ENCODE data around the gene CHAMP1.
"Not testable (repeated sequence)": the region's sequence is repeated elsewhere in the genome, so short reads cannot be mapped to it uniquely, and the experiment has no call there.

The CHAMP1 gene

DNA sequence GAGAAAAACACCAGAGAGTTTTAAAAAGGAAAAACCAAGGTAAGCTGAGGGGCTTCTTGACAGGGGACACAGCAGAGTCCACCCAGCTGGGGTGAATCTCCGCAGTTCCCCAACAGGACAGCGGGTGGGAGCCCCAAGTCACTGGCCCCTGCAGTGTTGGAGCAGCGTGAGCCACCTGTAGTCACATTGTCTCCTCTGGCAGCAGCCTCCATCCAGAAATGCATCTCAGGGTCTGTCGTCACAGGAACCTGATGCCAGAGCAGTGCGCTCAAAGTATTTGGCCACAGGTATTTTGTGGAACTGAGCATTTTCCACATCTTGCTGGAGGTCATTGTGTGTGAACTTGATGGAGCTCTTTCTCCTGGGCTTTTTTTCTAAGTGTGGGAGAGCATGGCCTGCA lies 24.7 kb downstream of the CHAMP1 start:
- TF ChIP-seq, protein P1, sequence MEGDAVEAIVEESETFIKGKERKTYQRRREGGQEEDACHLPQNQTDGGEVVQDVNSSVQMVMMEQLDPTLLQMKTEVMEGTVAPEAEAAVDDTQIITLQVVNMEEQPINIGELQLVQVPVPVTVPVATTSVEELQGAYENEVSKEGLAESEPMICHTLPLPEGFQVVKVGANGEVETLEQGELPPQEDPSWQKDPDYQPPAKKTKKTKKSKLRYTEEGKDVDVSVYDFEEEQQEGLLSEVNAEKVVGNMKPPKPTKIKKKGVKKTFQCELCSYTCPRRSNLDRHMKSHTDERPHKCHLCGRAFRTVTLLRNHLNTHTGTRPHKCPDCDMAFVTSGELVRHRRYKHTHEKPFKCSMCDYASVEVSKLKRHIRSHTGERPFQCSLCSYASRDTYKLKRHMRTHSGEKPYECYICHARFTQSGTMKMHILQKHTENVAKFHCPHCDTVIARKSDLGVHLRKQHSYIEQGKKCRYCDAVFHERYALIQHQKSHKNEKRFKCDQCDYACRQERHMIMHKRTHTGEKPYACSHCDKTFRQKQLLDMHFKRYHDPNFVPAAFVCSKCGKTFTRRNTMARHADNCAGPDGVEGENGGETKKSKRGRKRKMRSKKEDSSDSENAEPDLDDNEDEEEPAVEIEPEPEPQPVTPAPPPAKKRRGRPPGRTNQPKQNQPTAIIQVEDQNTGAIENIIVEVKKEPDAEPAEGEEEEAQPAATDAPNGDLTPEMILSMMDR (IDR thresholded peaks at IDR 0.05; ENCODE audit: insufficient read depth, low read length, poor library complexity, severe bottlenecking) = no peak
- H3K36me3 ChIP-seq (ENCODE audit: control insufficient read depth, insufficient read depth, low read length) = no peaks in the 10 kb centered on the region

DNA sequence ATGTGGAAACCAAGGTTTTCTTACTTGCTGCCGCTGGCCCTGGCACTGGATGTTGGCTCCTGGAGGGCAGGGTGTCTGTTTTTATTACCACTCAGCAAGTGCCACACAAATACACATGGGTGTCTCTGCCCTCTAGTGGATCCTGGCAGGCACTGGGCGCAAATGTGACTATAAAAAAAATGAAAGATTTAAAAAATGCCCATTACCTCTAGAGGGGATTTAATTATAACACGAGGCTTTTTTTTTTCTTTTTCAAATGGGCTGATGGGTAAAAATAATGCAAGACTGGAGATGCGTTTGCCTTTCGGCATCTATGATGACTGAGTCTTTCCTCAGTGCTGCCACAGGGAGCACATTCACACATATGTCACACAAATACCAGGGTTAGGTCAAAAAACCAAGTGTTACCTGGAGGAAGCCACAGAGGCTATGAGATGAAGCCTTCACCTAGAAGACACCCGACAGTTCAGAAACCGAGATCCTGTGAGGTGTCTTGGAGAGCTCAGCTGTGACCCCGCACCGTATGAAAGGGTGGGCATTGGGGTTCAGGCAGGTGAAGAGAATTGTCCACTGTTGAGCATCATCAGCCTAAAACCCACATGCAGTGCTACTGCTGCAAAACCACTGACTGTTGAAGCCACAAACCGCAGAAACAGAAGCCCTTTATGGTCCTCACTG lies 25.7 kb downstream of the CHAMP1 start:
- DNase-seq (ENCODE audit: extremely low read depth, insufficient read length) = no peak
- Histone ChIP-seq H3K4me3 (replicated peaks; ENCODE audit: low read depth, low read length) (no peak overlapping the region), H3K36me3 (ENCODE audit: control insufficient read depth, insufficient read depth, low read length) (no peaks in the 10 kb centered on the region), H3K27me3 (replicated peaks; ENCODE audit: control insufficient read depth, insufficient read depth, low read length) (no peaks in the 10 kb centered on the region)
- TF ChIP-seq, protein P1 (IDR thresholded peaks at IDR 0.05; ENCODE audit: insufficient read depth, low read length, poor library complexity, severe bottlenecking) = peak; percentile 81

More for the DNA sequence above, 24.7 kb downstream of the CHAMP1 start:
- Histone ChIP-seq H3K27me3 (replicated peaks; ENCODE audit: control insufficient read depth, insufficient read depth, low read length) (no peaks in the 10 kb centered on the region), H3K4me3 (replicated peaks; ENCODE audit: low read depth, low read length) (no peak overlapping the region)
- no peak for DNase-seq (ENCODE audit: extremely low read depth, insufficient read length)

DNA sequence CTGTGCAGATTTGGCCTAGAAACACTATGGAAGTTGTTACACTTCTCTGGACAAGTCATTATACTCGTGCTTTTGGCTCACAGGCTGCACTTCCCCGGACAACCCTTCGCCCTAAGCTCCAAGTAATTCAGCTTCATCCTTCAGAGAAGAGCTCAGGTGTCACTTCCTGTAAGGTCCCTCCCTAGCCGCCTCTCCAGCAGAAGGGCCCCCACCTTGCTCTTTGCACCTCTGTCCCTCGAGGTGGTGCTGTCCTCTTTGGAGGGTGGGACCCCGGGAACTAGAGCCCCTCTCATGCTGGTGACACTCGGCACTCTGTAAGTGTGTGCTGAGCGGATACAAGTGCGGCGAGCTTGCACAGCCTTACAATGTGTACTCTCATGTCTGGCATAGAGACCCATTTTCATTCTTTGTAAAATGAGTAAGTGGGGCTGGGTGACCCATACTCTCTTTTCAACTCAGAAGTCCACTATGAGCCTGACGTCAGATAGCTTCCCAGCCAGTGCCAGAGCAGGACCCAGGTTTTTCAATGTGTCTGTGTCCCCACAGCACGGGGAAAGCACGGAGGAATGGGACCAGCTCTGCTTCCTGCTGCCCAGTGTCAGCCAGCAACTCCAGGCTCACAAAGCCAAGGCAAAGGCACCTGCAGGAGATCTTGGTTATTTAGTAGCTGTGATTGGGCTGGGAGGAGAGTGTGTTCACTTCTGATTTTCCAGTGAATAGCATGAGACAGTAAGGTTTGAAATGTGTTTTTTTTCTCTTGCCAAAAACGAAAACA lies 26.9 kb downstream of the CHAMP1 start:
- H3K27me3 ChIP-seq (replicated peaks; ENCODE audit: control insufficient read depth, insufficient read depth, low read length) = no peaks in the 10 kb centered on the region
- no peak for DNase-seq (ENCODE audit: extremely low read depth, insufficient read length)
- no peak overlapping the region for H3K4me3 ChIP-seq (replicated peaks; ENCODE audit: low read depth, low read length)
- no peaks in the 10 kb centered on the region for H3K36me3 ChIP-seq (ENCODE audit: control insufficient read depth, insufficient read depth, low read length)
- TF ChIP-seq, protein P1 (IDR thresholded peaks at IDR 0.05; ENCODE audit: insufficient read depth, low read length, poor library complexity, severe bottlenecking) = no peak

DNA sequence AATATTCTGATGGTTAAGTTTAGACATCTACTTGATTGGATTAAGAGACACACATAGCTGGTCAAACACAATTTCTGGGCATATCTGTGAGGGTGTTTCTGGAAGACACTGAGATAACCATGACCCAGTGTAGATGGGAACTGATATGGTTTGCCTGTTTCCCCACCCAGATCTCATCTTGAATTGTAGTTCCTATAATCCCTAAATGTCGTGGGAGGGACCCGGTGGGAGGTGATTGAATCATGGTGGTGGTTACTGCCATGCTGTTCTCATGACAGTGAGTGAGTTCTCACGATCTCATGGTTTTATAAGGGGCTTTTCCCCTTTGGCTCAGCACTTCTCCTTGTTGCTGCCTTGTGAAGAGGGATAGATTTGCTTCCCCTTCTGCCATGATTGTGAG lies 33.0 kb downstream of the CHAMP1 start:
- H3K36me3 ChIP-seq (ENCODE audit: control insufficient read depth, insufficient read depth, low read length); DNase-seq (ENCODE audit: extremely low read depth, insufficient read length); H3K4me3 ChIP-seq (replicated peaks; ENCODE audit: low read depth, low read length); H3K27me3 ChIP-seq (replicated peaks; ENCODE audit: control insufficient read depth, insufficient read depth, low read length): not testable (repeated sequence)

DNA sequence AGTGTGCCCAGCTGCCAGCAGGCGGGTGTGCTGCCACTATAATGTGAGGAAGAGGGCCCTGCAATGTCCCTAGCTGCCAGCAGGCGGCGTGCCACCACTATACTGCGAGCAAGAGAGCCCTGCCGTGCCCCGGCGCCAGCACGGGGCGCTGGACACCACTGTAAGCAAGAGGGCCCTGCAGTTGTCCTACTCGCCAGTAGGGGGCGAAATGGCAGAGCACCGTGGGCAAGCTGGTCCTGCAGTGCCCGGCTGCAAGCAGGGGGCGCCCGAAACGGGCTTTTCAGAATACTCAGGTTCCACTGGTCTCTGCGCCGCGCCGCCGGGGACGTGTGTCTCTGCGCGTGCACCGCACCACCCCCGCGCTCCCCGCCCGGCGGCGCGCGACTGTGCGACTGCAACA lies 38.5 kb downstream of the CHAMP1 start:
- not testable (repeated sequence) for DNase-seq (ENCODE audit: extremely low read depth, insufficient read length); H3K4me3 ChIP-seq (replicated peaks; ENCODE audit: low read depth, low read length); H3K36me3 ChIP-seq (ENCODE audit: control insufficient read depth, insufficient read depth, low read length); H3K27me3 ChIP-seq (replicated peaks; ENCODE audit: control insufficient read depth, insufficient read depth, low read length)
- TF ChIP-seq, protein P1 (IDR thresholded peaks at IDR 0.05; ENCODE audit: insufficient read depth, low read length, poor library complexity, severe bottlenecking) = peak; percentile 24

DNA sequence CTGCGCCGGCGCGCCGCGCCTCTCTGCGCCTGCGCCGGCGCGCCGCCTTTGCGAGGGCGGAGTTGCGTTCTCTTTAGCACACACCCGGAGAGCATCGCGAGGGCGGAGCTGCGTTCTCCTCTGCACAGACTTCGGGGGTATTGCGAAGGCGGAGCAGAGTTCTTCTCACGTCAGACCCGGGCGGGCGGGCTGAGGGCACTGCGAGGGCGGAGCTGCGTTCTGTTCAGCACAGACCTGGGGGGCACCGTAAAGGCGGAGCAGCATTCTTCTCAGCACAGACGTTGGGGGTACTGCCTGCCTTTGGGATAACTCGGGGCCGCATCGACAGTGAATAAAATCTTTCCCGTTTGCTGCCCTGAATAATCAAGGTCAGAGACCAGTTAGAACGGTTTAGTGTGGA lies 39.1 kb downstream of the CHAMP1 start:
- not testable (repeated sequence) for H3K36me3 ChIP-seq (ENCODE audit: control insufficient read depth, insufficient read depth, low read length); DNase-seq (ENCODE audit: extremely low read depth, insufficient read length); H3K4me3 ChIP-seq (replicated peaks; ENCODE audit: low read depth, low read length); H3K27me3 ChIP-seq (replicated peaks; ENCODE audit: control insufficient read depth, insufficient read depth, low read length)

Measured in GM06990 (cell line).